ENCODE results near the gene VWA3A.
A peak's percentile ranks its signal among the peaks of the same experiment; 100 is the strongest.

VWA3A gene

GRCh38 chr16:22186517-22186916 is 94.2 kb downstream of the VWA3A start:
- TF ChIP-seq CTCF (IDR thresholded peaks at IDR 0.05), result peak; percentile 37
- TF ChIP-seq ZFX (IDR thresholded peaks at IDR 0.05; ENCODE audit: borderline replicate concordance), result no peak
- H3K27ac ChIP-seq, result no peak overlapping the region

DNA sequence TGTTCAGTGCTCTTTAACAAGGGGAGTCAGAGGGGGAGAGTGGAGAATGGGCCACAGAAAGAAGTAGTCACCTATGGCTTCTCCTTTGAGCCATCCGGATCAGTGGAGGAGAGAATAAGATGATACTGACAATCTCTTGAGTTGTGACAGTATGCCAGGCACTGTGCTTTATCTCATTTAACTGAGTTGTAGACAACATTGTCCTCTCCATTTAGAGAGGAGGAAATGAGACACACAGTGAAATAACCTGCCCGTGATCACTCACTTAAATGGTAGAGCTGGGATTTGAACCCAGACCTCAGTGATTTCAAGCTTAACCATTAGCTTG is 95.9 kb downstream of the VWA3A start:
- no peak overlapping the region for H3K27ac ChIP-seq
- TF ChIP-seq ZFX (IDR thresholded peaks at IDR 0.05; ENCODE audit: borderline replicate concordance) (no peak), CTCF (IDR thresholded peaks at IDR 0.05) (no peak)

GRCh38 chr16:22188595-22189442 is 96.5 kb downstream of the VWA3A start:
- TF ChIP-seq ZFX (IDR thresholded peaks at IDR 0.05; ENCODE audit: borderline replicate concordance) (no peak), CTCF (IDR thresholded peaks at IDR 0.05) (peak; percentile 90)
- H3K27ac ChIP-seq, result peak overlapping the region; percentile 88

DNA sequence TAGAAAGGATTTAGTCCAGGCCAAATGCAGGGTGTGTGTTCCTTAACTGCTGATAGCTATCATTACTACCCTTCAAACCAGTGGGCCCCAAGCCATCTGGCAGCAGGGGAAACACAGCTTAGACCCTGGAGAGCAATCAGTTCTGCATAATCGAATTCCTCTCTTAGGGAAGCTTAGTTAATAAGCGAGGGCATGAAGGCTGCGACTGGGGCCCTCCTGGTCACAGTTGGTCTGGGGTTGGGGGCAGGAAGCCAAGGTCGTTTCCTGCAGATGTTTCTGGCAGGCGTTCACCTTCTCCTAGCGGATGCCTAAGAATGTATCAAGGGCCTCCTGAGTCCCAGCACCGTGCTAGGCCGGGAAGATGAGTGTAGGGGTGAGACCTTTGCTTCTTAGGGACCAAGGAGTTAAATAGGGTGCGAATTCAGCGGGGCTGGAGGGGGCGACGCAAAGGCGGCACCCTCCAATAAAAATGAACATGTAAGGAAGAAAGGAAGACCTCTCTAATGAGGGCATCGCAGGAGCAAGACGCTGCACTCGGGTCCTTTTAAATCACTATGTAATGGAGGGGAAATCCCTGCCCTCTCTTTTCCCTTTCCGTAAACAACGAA is 97.2 kb downstream of the VWA3A start:
- peak overlapping the region; percentile 88 for H3K27ac ChIP-seq
- no peak for TF ChIP-seq ZFX (IDR thresholded peaks at IDR 0.05; ENCODE audit: borderline replicate concordance)
- TF ChIP-seq CTCF (IDR thresholded peaks at IDR 0.05), result no peak

DNA sequence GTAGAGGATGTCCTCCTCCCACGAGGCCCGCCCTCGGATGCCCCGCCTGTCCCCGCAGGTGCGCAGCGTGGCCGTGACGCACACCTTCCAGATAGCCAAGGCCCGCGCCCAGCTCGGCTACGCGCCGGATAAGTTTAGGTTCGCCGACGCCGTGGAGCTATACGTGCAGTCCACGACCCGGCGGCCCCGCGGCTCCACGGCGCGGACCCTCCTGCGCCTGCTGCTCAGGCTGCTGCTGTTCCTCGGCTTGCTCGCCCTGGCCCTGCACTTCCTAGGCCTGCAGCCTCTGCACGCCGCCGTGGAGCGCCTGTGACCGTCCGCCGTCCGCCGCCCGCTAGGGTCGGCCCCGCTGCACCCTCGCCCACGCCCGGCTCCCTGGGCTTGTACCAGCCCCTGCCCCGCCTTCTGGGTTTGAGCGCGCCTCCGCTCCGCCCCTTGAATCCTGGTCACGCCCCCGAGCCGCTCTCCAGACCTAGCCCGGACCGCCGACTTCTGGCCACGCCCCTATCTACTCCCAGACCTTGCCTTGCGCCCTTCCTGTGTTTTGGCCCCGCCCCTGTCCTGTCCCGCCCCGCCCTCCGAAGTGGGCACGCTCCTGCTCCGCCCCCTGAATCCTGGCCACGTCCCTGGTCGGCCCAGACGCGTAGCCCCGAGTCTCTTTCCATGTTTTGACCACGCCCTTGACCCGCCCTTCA is 97.9 kb downstream of the VWA3A start:
- H3K27ac ChIP-seq, result peak overlapping the region; percentile 88
- TF ChIP-seq ZFX (IDR thresholded peaks at IDR 0.05; ENCODE audit: borderline replicate concordance) (no peak), CTCF (IDR thresholded peaks at IDR 0.05) (no peak)

DNA sequence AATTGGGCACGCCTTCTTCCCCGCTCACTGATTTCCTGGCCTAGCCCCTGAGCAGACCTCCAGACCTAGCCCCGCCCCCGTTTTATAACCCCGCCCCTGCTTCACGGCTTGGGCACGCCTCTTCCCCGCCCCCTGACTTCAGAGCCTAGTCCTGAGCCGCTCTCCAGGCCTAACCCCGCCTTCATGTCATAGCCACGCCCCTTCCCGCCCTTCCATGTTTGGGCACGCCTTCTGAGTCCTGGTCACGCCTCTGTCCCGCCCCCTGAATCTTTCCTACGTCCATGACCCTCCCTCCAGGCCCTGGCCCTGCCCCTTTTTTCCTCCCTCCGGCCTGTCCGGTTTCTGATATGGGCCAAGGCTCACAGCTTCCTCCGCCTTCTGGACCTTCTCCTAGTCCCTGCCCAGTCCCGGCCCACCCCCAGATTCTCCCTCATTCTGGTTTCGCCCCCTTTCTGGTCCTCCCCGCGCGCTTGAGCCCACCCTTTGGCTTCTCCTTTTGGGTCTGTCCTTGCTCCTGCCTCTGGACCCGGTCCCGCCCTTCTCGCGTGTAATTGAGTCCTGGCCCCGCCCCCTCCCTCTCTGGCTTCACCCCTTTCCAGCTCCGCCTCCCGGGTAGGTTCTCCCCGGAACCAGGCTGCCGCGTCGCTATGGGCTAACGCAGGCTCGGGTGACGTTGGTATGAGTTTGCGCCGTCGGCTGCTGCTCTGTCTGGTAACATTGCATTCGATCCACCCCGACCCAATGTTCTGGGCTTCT is 98.6 kb downstream of the VWA3A start:
- TF ChIP-seq ZFX (IDR thresholded peaks at IDR 0.05; ENCODE audit: borderline replicate concordance), result no peak
- no peak for TF ChIP-seq CTCF (IDR thresholded peaks at IDR 0.05)
- peak overlapping the region; percentile 88 for H3K27ac ChIP-seq

All from 22Rv1 (cell line).